Body of pancreas (tissue), 4 donors: ENCODE data around the gene RIMBP2. TPM values are rescaled to one million over a fixed set of nuclear protein-coding genes. Genes with fewer than 3 reads are reported as not detected.

Experiments used
- ATAC-seq: fragments of 150-250 bp; one replicate; pipeline ENCODE4 v1.9.1; 2016
- DNase-seq, 4 donors: peaks; one replicate each; pipeline ENCODE4 v3.0.0-alpha.2; 2019
- H3K27ac ChIP-seq, 4 donors: fragments of 200-600 bp; sonication (generic); 1 replicate in 3 of 4; 2 replicates in 1 of 4; pipeline versions ENCODE4 v1.5.1 to v1.6.1; 2016 to 2019; ENCODE audit warnings: mild to moderate bottlenecking in 1 of 4, mixed read lengths in 1 of 4, moderate library complexity in 1 of 4
- H3K27me3 ChIP-seq, 2 donors: fragments of 200-600 bp; sonication (generic); one replicate each; pipeline ENCODE4 v1.6.0; 2016; ENCODE audit warnings: mild to moderate bottlenecking in 1 of 2
- H3K36me3 ChIP-seq, 2 donors: fragments of 200-600 bp; sonication (generic); replicated peaks in 1 of 2; 2 replicates each; pipeline ENCODE4 v1.5.1; 2016; ENCODE audit warnings: low read depth in 2 of 2; ENCODE audit not compliant: insufficient read depth in 1 of 2
- H3K4me1 ChIP-seq: fragments of 200-600 bp; sonication (generic); one replicate; pipeline ENCODE4 v1.6.0; 2016
- H3K4me3 ChIP-seq, 2 donors: fragments of 200-600 bp; sonication (generic); 1 replicate in 1 of 2; 2 replicates in 1 of 2; pipeline ENCODE4 v1.5.1; 2016 to 2019
- H3K9me3 ChIP-seq, 3 donors: fragments of 200-600 bp; sonication (generic); 1 replicate in 2 of 3; 2 replicates in 1 of 3; pipeline ENCODE4 v1.5.1; 2016
- POLR2A ChIP-seq, 3 donors: fragments of 450-650 bp; IDR thresholded peaks; one replicate each; pipeline ENCODE4 v1.6.1; 2016; ENCODE audit warnings: antibody characterized with exemption in 3 of 3, mild to moderate bottlenecking in 2 of 3
- WGBS, 2 donors: methylation state at CpG; one replicate each; pipeline ENCODE4 v1.1.5; 2017; 5-methylcytosine and 5-hydroxymethylcytosine counted together
- intact Hi-C: fragments of 100-400 bp; cut with DNase I; formaldehyde crosslinking; loops from one replicate; pipeline ENCODE4 v1.15.1; 2023
- total RNA-seq, 2 donors: library from RNA; depleted of rRNA; stranded (reverse); fragments of >200 nt; gene quantifications; one replicate each; pipeline ENCODE4 v1.1.0, GENCODE V29; 2016
- TF ChIP-seq, protein P1 (sequence below), 7 experiments: fragments of 450-650 bp in 4 of 7; fragments of 200-600 bp in 3 of 7; sonication (generic) in 3 of 7; IDR thresholded peaks; one replicate each; pipeline ENCODE4 v1.5.1; 2016 to 2019; ENCODE audit warnings: antibody characterized with exemption in 7 of 7

Gene RIMBP2
- total RNA-seq, 2 donors from 2014 or later: 7.3 to 27.4 TPM

DNA sequence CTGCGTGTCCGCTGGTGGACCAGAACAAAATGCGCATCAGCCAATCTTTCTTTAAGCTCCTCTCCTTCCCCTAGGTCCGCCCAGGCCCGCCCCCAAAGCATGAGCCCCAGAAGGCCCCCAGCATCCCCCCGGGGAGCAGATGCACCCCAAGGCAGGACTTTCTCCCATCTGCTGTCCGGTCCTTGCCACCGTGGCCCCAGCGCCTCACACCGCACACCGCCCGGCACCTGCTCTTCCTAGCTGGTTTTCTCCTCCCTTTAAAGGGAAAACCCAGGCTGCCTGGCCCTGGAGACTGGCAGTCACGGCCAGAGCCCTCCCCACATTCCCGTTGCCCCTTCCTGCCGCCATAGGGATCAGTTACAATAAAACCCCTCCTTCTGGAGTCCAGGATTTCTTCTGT lies 30.2 kb downstream of the RIMBP2 start:
- H3K4me3 ChIP-seq: no peak overlapping the region
- no peak for ATAC-seq
- TF ChIP-seq, protein P1, sequence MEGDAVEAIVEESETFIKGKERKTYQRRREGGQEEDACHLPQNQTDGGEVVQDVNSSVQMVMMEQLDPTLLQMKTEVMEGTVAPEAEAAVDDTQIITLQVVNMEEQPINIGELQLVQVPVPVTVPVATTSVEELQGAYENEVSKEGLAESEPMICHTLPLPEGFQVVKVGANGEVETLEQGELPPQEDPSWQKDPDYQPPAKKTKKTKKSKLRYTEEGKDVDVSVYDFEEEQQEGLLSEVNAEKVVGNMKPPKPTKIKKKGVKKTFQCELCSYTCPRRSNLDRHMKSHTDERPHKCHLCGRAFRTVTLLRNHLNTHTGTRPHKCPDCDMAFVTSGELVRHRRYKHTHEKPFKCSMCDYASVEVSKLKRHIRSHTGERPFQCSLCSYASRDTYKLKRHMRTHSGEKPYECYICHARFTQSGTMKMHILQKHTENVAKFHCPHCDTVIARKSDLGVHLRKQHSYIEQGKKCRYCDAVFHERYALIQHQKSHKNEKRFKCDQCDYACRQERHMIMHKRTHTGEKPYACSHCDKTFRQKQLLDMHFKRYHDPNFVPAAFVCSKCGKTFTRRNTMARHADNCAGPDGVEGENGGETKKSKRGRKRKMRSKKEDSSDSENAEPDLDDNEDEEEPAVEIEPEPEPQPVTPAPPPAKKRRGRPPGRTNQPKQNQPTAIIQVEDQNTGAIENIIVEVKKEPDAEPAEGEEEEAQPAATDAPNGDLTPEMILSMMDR (IDR thresholded peaks at IDR 0.05): no peak
- no peak for TF ChIP-seq POLR2A (IDR thresholded peaks at IDR 0.05)
- H3K4me1 ChIP-seq: no peaks in the 10 kb centered on the region
- no peaks in the 10 kb centered on the region for H3K9me3 ChIP-seq
- H3K27ac ChIP-seq: no peak overlapping the region
- intact Hi-C loops: no loop called here
- 67 to 72% methylated on average over 13 to 14 of the region's 15 CpGs for WGBS, 2 donors
- no peak for DNase-seq
- no peaks in the 10 kb centered on the region for H3K27me3 ChIP-seq
- H3K36me3 ChIP-seq: no peaks in the 10 kb centered on the region

- intact Hi-C loops: no loop called here
- ATAC-seq (no peak), DNase-seq (no peak)
- Histone ChIP-seq H3K27me3 (no peaks in the 10 kb centered on the region), H3K4me1 (no peaks in the 10 kb centered on the region), H3K36me3 (no peaks in the 10 kb centered on the region), H3K4me3 (no peak overlapping the region), H3K27ac (no peak overlapping the region), H3K9me3 (no peaks in the 10 kb centered on the region)
- 58 to 63% methylated on average over 10 to 14 of the region's 14 CpGs for WGBS, 2 donors
- TF ChIP-seq POLR2A (IDR thresholded peaks at IDR 0.05): no peak
Measured at GRCh38 chr12:130685250-130685787, 30.8 kb downstream of the RIMBP2 start.

GRCh38 chr12:130683811-130684210 lies 32.3 kb downstream of the RIMBP2 start:
- WGBS, 2 donors: 31 to 47% methylated on average over 3 of the region's 3 CpGs
- H3K27ac ChIP-seq: no peak overlapping the region

DNA sequence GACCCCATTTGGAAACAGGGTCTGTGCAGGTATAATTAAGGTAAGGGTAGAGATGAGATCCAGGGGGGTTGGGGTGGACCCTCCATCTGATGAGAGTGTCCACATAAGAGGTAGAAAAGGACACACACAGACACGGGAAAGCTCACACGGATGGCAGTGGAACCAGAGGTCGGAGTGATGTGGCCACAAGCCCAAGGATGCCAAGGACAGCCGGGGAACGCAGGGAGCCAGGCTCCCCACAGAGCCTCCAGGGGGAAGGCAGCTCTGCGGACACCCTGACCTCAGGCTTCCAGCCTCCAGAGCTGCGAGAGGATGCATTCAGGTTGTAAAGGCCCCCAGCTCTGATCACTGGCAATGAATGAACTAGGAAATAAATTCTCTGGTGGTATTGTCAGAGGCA lies 33.0 kb downstream of the RIMBP2 start:
- no peak overlapping the region for H3K27ac ChIP-seq
- DNase-seq (no peak), ATAC-seq (no peak)
- H3K4me1 ChIP-seq: no peaks in the 10 kb centered on the region
- H3K36me3 ChIP-seq: no peaks in the 10 kb centered on the region
- intact Hi-C loops: no loop called here
- 57 to 65% methylated on average over 5 to 6 of the region's 7 CpGs for WGBS, 2 donors
- H3K9me3 ChIP-seq: no peaks in the 10 kb centered on the region
- H3K4me3 ChIP-seq: no peak overlapping the region
- H3K27me3 ChIP-seq: no peaks in the 10 kb centered on the region
- no peak for TF ChIP-seq POLR2A (IDR thresholded peaks at IDR 0.05)
- TF ChIP-seq, protein P1 (IDR thresholded peaks at IDR 0.05): no peak

More at GRCh38 chr12:130683811-130684210, 32.3 kb downstream of the RIMBP2 start:
- intact Hi-C loops: no loop called here
- DNase-seq (no peak), ATAC-seq (no peak)
- no peaks in the 10 kb centered on the region for H3K9me3 ChIP-seq
- no peaks in the 10 kb centered on the region for H3K36me3 ChIP-seq
- no peak for TF ChIP-seq POLR2A (IDR thresholded peaks at IDR 0.05)
- TF ChIP-seq, protein P1 (IDR thresholded peaks at IDR 0.05): no peak
- no peaks in the 10 kb centered on the region for H3K4me1 ChIP-seq
- no peaks in the 10 kb centered on the region for H3K27me3 ChIP-seq
- no peak overlapping the region for H3K4me3 ChIP-seq

DNA sequence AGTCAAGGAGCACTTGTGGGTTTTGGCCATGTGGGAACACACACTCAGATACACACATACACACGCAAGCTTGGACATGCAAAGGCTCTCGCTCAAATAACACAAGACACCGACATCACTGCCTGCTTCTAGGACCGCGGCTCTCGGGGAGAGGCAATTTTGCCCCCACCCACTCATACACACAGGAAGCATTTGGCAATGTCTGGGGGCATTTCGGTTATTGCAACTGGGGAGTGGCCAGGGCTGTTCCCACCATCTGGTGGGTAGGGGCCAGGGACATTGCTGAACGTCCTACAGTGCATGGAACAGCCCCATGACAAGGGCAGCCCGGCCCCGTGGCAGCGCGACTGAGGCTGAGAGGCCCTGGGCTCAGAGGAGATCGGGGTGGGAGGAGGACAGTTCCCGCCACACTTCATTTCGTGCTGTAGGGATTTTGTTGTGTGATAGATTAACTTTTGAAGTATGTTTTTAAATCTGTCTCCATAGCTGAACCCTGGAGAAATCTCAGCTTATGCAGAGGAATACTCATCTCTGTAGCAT lies 35.6 kb downstream of the RIMBP2 start:
- Histone ChIP-seq H3K36me3 (no peaks in the 10 kb centered on the region), H3K27ac (no peak overlapping the region), H3K27me3 (no peaks in the 10 kb centered on the region), H3K9me3 (no peaks in the 10 kb centered on the region), H3K4me3 (no peak overlapping the region), H3K4me1 (no peaks in the 10 kb centered on the region)
- 65 to 79% methylated on average over 14 of the region's 15 CpGs for WGBS, 2 donors
- ATAC-seq (no peak), DNase-seq (no peak)
- no peak for TF ChIP-seq POLR2A (IDR thresholded peaks at IDR 0.05)
- TF ChIP-seq, protein P1 (IDR thresholded peaks at IDR 0.05): no peak
- intact Hi-C loops: no loop called here
